ENCODE measurements around the gene TBCK.

DNA sequence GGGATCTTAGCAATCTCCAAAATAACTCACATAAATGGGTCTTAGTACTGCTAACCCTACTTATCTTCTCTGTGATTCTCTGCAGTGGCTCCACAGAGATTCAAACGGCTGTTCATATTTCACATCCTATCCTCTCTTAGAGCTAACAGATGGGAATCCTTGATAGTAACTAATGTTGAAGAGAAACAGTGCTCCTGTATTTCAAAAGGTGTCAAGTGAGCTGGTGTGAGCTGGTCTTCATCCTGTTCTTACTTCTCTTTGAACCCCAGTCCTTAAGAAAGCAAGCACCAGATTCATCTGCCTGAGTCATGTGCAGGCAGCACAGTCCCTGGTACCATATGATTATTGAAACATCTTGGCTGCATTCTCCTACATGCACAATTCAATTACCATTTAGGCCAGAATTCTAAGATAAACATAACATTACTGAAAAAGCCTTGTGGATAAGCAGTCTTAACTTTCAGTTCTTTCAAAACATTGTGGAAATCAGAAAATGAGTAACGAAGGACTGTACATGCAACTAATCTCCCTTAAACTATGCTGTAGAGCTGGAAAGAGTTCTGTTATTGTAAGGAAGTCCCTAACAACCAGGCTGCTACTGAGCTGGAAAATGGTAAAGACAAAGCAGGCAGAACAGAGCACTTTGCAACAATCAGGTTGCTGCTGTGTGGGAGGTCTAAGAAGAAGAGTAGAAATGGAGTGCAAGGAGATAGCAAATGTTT, 267.6 kb downstream of the TBCK start:
- TF ChIP-seq, protein P1, sequence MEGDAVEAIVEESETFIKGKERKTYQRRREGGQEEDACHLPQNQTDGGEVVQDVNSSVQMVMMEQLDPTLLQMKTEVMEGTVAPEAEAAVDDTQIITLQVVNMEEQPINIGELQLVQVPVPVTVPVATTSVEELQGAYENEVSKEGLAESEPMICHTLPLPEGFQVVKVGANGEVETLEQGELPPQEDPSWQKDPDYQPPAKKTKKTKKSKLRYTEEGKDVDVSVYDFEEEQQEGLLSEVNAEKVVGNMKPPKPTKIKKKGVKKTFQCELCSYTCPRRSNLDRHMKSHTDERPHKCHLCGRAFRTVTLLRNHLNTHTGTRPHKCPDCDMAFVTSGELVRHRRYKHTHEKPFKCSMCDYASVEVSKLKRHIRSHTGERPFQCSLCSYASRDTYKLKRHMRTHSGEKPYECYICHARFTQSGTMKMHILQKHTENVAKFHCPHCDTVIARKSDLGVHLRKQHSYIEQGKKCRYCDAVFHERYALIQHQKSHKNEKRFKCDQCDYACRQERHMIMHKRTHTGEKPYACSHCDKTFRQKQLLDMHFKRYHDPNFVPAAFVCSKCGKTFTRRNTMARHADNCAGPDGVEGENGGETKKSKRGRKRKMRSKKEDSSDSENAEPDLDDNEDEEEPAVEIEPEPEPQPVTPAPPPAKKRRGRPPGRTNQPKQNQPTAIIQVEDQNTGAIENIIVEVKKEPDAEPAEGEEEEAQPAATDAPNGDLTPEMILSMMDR (conservative IDR thresholded peaks at IDR 0.05; ENCODE audit: low read length), result no peak
- no peak for TF ChIP-seq EZH2phosphoT487 (IDR thresholded peaks at IDR 0.05; ENCODE audit: borderline replicate concordance)

All from Loucy (cell line).